ENCODE data around the gene MAPK11. TPM values are rescaled to one million over a fixed set of nuclear protein-coding genes. Genes with fewer than 3 reads are reported as not detected.

The MAPK11 gene
- total RNA-seq, 2 donors from 2014 or later, result 0.33 to 0.40 TPM

GRCh38 chr22:50262973-50263617 is 7.1 kb downstream of the MAPK11 start:
- Histone ChIP-seq H3K36me3 (ENCODE audit: control insufficient read depth, insufficient read depth, low read length) (peaks cover 5% of the 10 kb centered on the region), H3K27me3 (ENCODE audit: control insufficient read depth, insufficient read depth, low read length, poor library complexity, severe bottlenecking) (peaks cover 11% of the 10 kb centered on the region), H3K9ac (ENCODE audit: extremely low read depth, low read length, poor library complexity, severe bottlenecking) (no peak overlapping the region), H3K4me1 (ENCODE audit: control insufficient read depth, insufficient read depth, low read length) (no peaks in the 10 kb centered on the region), H3K4me3 (ENCODE audit: low read length) (no peak overlapping the region), H3K27ac (ENCODE audit: low read depth, low read length) (no peak overlapping the region), H3K9me3 (ENCODE audit: control insufficient read depth, low read length) (no peaks in the 10 kb centered on the region)
- Mint-ChIP-seq H3K36me3 (ENCODE audit: low read depth) (peaks cover 3% of the 10 kb centered on the region), H3K27ac (no peak overlapping the region), H3K9me3 (no peaks in the 10 kb centered on the region), H3K4me3 (peak overlapping the region; percentile 59), H3K4me1 (peaks cover 5% of the 10 kb centered on the region), H3K27me3 (ENCODE audit: insufficient read depth) (peaks cover 44% of the 10 kb centered on the region)
- TF ChIP-seq CTCF (conservative IDR thresholded peaks at IDR 0.05), result no peak
- DNase-seq, result no peak
- 87 to 100% methylated on average over 1 to 9 of the region's 9 CpGs for WGBS, 2 experiments (ENCODE audit: insufficient coverage in 1 of 2, insufficient read length in 1 of 2)

GRCh38 chr22:50262460-50262911 is 7.7 kb downstream of the MAPK11 start:
- H3K4me3 ChIP-seq (ENCODE audit: low read length), result no peak overlapping the region
- 78 to 81% methylated on average over 4 to 7 of the region's 7 CpGs for WGBS, 2 experiments (ENCODE audit: insufficient coverage in 1 of 2, insufficient read length in 1 of 2)
- H3K9ac ChIP-seq (ENCODE audit: extremely low read depth, low read length, poor library complexity, severe bottlenecking), result no peak overlapping the region
- no peak overlapping the region for H3K27ac ChIP-seq (ENCODE audit: low read depth, low read length)
- Mint-ChIP-seq H3K27ac (no peak overlapping the region), H3K4me1 (peaks cover 5% of the 10 kb centered on the region), H3K36me3 (ENCODE audit: low read depth) (peaks cover 3% of the 10 kb centered on the region), H3K9me3 (no peaks in the 10 kb centered on the region), H3K4me3 (peak overlapping the region; percentile 59), H3K27me3 (ENCODE audit: insufficient read depth) (peaks cover 41% of the 10 kb centered on the region)
- no peaks in the 10 kb centered on the region for H3K4me1 ChIP-seq (ENCODE audit: control insufficient read depth, insufficient read depth, low read length)
- DNase-seq, result no peak
- TF ChIP-seq CTCF (conservative IDR thresholded peaks at IDR 0.05), result no peak
- peaks cover 8% of the 10 kb centered on the region for H3K36me3 ChIP-seq (ENCODE audit: control insufficient read depth, insufficient read depth, low read length)
- peaks cover 8% of the 10 kb centered on the region for H3K27me3 ChIP-seq (ENCODE audit: control insufficient read depth, insufficient read depth, low read length, poor library complexity, severe bottlenecking)
- no peaks in the 10 kb centered on the region for H3K9me3 ChIP-seq (ENCODE audit: control insufficient read depth, low read length)

DNA sequence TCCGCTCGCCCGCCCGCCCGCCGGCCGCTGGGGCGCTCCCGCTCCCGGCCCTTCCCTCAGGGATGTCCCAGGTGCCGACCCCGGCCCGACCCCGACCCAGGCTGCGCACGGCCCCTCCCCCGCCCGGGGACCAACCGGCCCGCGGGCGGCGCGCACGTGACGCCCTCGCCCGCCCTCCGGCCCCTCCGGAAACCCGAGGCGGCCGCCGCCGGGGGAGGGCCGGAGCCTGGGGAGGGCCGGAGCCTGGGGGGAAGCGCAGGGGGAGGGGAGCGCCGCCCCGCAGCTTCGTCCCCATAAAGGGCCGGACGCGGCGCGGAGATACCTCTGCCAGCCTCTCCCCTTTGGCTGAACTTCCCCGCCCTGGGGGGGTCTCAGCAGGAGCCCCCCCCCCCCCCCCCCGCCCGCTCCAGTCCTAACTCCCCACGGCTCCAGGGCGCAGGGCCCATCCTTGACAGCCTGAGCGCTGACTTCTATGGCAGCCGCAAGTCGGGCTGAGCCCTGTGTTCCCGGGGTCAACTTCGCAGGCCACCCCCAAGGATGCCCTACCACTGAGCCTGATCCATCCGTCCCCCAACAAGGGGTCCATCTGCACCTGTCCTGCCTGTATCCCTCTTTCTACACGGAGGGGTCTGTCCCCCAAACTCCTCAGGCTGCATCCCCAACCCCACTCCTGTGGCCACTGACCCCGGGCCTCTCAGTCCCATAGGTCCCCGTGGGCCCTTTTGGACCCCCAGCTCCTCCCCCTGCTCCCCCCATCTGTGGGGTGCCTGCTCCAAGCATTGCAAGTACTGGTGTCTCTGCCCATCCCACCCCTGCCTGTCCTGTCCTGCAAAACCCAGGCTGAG is 8.3 kb downstream of the MAPK11 start, which contains the start of gene MAPK12:
Gene MAPK12, minus strand, starts transcription at position 69 of the 845 bp plus-strand sequence. CDS start 174 bp downstream, outside the sequence.
- WGBS, 2 experiments (ENCODE audit: insufficient coverage in 1 of 2, insufficient read length in 1 of 2), result 9 to 12% methylated on average over 15 to 60 of the region's 61 CpGs
- H3K4me3 ChIP-seq (ENCODE audit: low read length), result peak within 1 kb of the TSS; percentile 77
- no peaks in the 10 kb centered on the region for H3K4me1 ChIP-seq (ENCODE audit: control insufficient read depth, insufficient read depth, low read length)
- no peaks in the 10 kb centered on the region for H3K9me3 ChIP-seq (ENCODE audit: control insufficient read depth, low read length)
- H3K27me3 ChIP-seq (ENCODE audit: control insufficient read depth, insufficient read depth, low read length, poor library complexity, severe bottlenecking), result peaks cover 5% of the 10 kb centered on the region
- Mint-ChIP-seq H3K27me3 (ENCODE audit: insufficient read depth) (peaks cover 35% of the 10 kb centered on the region), H3K4me3 (peak within 1 kb of the TSS; percentile 59), H3K36me3 (ENCODE audit: low read depth) (peaks cover 5% of the 10 kb centered on the region), H3K9me3 (no peaks in the 10 kb centered on the region), H3K4me1 (peaks cover 5% of the 10 kb centered on the region), H3K27ac (no peak within 1 kb of the TSS)
- H3K9ac ChIP-seq (ENCODE audit: extremely low read depth, low read length, poor library complexity, severe bottlenecking), result peak within 1 kb of the TSS; percentile 34
- H3K27ac ChIP-seq (ENCODE audit: low read depth, low read length), result no peak within 1 kb of the TSS
- peak; percentile 82 for DNase-seq
- H3K36me3 ChIP-seq (ENCODE audit: control insufficient read depth, insufficient read depth, low read length), result peaks cover 10% of the 10 kb centered on the region
- no peak for TF ChIP-seq CTCF (conservative IDR thresholded peaks at IDR 0.05)
